ENCODE measurements around the gene MICU1. TPM values are rescaled to one million over a fixed set of nuclear protein-coding genes. Genes with fewer than 3 reads are reported as not detected.

Gene MICU1
- total and polyA plus RNA-seq, 2 donors (not counting 3 experiments of a cell fraction or from before 2014, with no cell fraction given), result 27.5 to 48.0 TPM

DNA sequence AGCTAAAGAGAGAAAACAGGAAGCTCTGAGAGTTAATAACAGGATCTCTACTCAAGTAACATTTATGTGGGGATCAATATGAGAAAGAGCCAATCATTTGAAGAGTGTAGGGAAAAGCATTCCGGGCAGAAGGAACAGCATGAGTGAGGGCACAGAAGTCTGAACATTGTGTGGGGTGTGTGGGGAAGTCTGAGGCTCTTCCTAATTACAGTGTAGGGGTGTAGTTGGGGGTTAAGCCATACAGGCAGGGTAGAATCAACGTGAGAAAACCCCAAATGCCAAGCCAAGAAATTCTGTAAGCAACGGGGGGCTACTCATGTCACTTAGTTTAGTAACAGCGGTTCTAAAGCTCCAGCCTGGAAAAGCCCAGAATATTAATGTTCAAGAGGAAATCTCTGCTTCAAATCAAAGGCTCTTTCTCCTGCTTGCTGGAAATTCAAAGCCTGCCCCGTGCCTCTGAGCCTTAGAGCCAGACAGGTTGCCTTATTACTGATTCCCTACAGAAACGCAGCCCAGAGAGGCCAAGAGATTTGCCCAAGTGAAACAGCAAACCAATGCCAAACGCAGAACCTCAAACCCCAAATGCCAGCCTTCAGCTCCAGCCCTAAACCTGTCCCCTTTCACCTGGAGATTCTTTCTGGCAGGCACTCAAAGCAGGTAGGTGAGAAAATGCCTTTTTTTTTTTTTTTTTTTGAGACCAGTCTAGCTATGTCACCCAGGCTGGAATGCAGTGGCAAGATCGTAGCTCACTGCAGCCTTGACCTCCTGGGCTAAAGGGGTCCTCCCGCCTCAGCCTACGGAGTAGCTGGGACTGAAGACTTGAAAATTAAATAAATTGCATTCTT, 307.2 kb downstream of the MICU1 start:
- ChIA-PET CTCF (interaction anchor here (0.8 to 5.4 kb wide), 10 partner anchors 10 to 193 kb away, joined by 3 to 72 read pairs (median 4); partner anchors contain the start of gene DDIT4), POLR2A (interaction anchor here (0.9 to 5.6 kb wide), 3 partner anchors 14 to 43 kb away, joined by 3 to 59 read pairs (median 5); partner anchors contain the start of gene DDIT4)
- BruUV-seq (replicated peaks), result TSS peak; percentile 24
- dilution Hi-C loops (cut with MboI; ENCODE audit: extremely low pct_ligation_motif_present, low sequenced_read_pairs), result no loop called here
- H3K27me3 ChIP-seq (ENCODE audit: control insufficient read depth in 2 of 2, insufficient read depth in 2 of 2, low read length in 2 of 2), result no peaks in the 10 kb centered on the region
- intact Hi-C loops (cut with micrococcal nuclease), result loop anchor here (1.0 to 5.0 kb wide), 8 partner anchors 10 to 146 kb away; partner anchors contain the start of genes ANAPC16, ASCC1 and DDIT4
- no peaks in the 10 kb centered on the region for H3K9me3 ChIP-seq (replicated peaks; ENCODE audit: control insufficient read depth, insufficient read depth, low read length)
- peak overlapping the region; percentile 81 for H3K9ac ChIP-seq (replicated peaks; ENCODE audit: extremely low read depth, insufficient read depth, low read length)
- H3K4me1 ChIP-seq (ENCODE audit: control insufficient read depth, extremely low read depth, insufficient read depth, low read length), result peaks cover 66% of the 10 kb centered on the region
- peak overlapping the region; percentile 68 for H3K4me2 ChIP-seq (ENCODE audit: insufficient read depth, low read length)
- no peaks in the 10 kb centered on the region for H3K9me1 ChIP-seq (replicated peaks; ENCODE audit: control insufficient read depth, extremely low read depth, insufficient read depth, low read length)
- no peak for DNase-seq (ENCODE audit: low read depth, low spot score)
- H3K36me3 ChIP-seq (ENCODE audit: control insufficient read depth in 2 of 2, extremely low read depth in 1 of 2, insufficient read depth in 2 of 2, low read length in 2 of 2), result no peaks in the 10 kb centered on the region
- H4K20me1 ChIP-seq (replicated peaks; ENCODE audit: control insufficient read depth, extremely low read depth, insufficient read depth, low read length), result no peaks in the 10 kb centered on the region
- TF ChIP-seq, protein P1, sequence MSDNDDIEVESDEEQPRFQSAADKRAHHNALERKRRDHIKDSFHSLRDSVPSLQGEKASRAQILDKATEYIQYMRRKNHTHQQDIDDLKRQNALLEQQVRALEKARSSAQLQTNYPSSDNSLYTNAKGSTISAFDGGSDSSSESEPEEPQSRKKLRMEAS (IDR thresholded peaks at IDR 0.05; ENCODE audit: insufficient read depth, insufficient read length), result no peak
- TF ChIP-seq GATA2 (IDR thresholded peaks at IDR 0.05; ENCODE audit: insufficient read depth, insufficient read length, low read depth, low read length) (no peak), POLR2A (IDR thresholded peaks at IDR 0.05; ENCODE audit: low read depth, low read length) (no peak), EZH2 (IDR thresholded peaks at IDR 0.05; ENCODE audit: borderline replicate concordance, low read depth, low read length, severe bottlenecking) (no peak), JUN (IDR thresholded peaks at IDR 0.05; ENCODE audit: borderline replicate concordance, insufficient read depth, insufficient read length, low read depth) (no peak), FOS (IDR thresholded peaks at IDR 0.05; ENCODE audit: borderline replicate concordance, insufficient read depth, low read length) (no peak), MYC (IDR thresholded peaks at IDR 0.05; ENCODE audit: low read depth, low read length) (no peak), POLR2AphosphoS5 (IDR thresholded peaks at IDR 0.05; ENCODE audit: insufficient read depth, low read depth, low read length) (no peak)
- TF ChIP-seq, protein P2, sequence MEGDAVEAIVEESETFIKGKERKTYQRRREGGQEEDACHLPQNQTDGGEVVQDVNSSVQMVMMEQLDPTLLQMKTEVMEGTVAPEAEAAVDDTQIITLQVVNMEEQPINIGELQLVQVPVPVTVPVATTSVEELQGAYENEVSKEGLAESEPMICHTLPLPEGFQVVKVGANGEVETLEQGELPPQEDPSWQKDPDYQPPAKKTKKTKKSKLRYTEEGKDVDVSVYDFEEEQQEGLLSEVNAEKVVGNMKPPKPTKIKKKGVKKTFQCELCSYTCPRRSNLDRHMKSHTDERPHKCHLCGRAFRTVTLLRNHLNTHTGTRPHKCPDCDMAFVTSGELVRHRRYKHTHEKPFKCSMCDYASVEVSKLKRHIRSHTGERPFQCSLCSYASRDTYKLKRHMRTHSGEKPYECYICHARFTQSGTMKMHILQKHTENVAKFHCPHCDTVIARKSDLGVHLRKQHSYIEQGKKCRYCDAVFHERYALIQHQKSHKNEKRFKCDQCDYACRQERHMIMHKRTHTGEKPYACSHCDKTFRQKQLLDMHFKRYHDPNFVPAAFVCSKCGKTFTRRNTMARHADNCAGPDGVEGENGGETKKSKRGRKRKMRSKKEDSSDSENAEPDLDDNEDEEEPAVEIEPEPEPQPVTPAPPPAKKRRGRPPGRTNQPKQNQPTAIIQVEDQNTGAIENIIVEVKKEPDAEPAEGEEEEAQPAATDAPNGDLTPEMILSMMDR (IDR thresholded peaks at IDR 0.05; ENCODE audit: extremely low read depth in 1 of 2, insufficient read depth in 1 of 2, low read depth in 1 of 2, low read length in 2 of 2), result no peak
- H2AFZ ChIP-seq (ENCODE audit: low read depth, low read length), result no peak overlapping the region
- no peaks in the 10 kb centered on the region for H3K79me2 ChIP-seq (ENCODE audit: control insufficient read depth, insufficient read depth, low read length)
- no peak overlapping the region for H3K4me3 ChIP-seq (replicated peaks in 1 of 3; ENCODE audit: insufficient read depth in 1 of 3, low read depth in 1 of 3, low read length in 3 of 3)
- FAIRE-seq, result no peak
- peak overlapping the region; percentile 100 for H3K27ac ChIP-seq (ENCODE audit: insufficient read depth, low read depth, low read length)

Small RNA genes lying within 50 kb of the gene (small RNA-seq; reads per million reads assigned to genes)
- gene AL513185.2 (ENCODE audit: insufficient read depth, insufficient read length, low read depth, low replicate concordance) (not detected), gene HMGN2P34 (ENCODE audit: insufficient read depth, insufficient read length, low read depth, low replicate concordance) (not detected), gene RF00019 (ENCODE audit: insufficient read depth, insufficient read length, low read depth, low replicate concordance) (not detected), gene RN7SL840P (ENCODE audit: insufficient read depth, insufficient read length, low read depth, low replicate concordance) (not detected), gene RNU6-805P (ENCODE audit: insufficient read depth, insufficient read length, low read depth, low replicate concordance) (not detected)

Other genes starting within 250 kb of the MICU1 start
- 25.2 and 26.1 TPM in 2 replicates for gene MCU, start 66.1 kb upstream of the MICU1 start, total RNA-seq
- 36.1 and 37.2 TPM in 2 replicates for gene MCU, start 66.1 kb upstream of the MICU1 start, polyA plus RNA-seq

All from endothelial cell of umbilical vein (primary cell).